AG08396 (cell line): ENCODE measurements around the gene MAPK11.
A peak's percentile ranks its signal among the peaks of the same experiment; 100 is the strongest.

Experiments used
- DNase-seq: peaks from one replicate; pipeline ENCODE4 v3.0.0; 2012; ENCODE audit warnings: low spot score, mixed read lengths

Gene MAPK11

GRCh38 chr22:50307890-50308596, 37.9 kb upstream of the MAPK11 start:
- DNase-seq, result no peak

- peak; percentile 89 for DNase-seq
Measured at GRCh38 chr22:50306753-50307749, 36.9 kb upstream of the MAPK11 start, which contains the start of gene PLXNB2. Gene PLXNB2 (minus strand): TSS chr22:50307646. CDS start chr22:50290584, 17,062 bp downstream.

GRCh38 chr22:50305923-50306566, 35.9 kb upstream of the MAPK11 start:
- peak; percentile 97 for DNase-seq

GRCh38 chr22:50305393-50305922, 35.3 kb upstream of the MAPK11 start:
- DNase-seq, result no peak

GRCh38 chr22:50304528-50305392, 34.6 kb upstream of the MAPK11 start:
- DNase-seq, result peak; percentile 52

- no peak for DNase-seq
Measured at GRCh38 chr22:50303848-50304527, 33.8 kb upstream of the MAPK11 start.

GRCh38 chr22:50303515-50303847, 33.3 kb upstream of the MAPK11 start:
- DNase-seq, result no peak

- no peak for DNase-seq
Measured at GRCh38 chr22:50302564-50302963, 32.4 kb upstream of the MAPK11 start.

GRCh38 chr22:50302041-50302541, 31.9 kb upstream of the MAPK11 start:
- peak; percentile 68 for DNase-seq

- DNase-seq, result no peak
Measured at GRCh38 chr22:50301581-50301991, 31.4 kb upstream of the MAPK11 start.

- DNase-seq, result no peak
Measured at GRCh38 chr22:50300620-50301257, 30.6 kb upstream of the MAPK11 start.

- no peak for DNase-seq
Measured at GRCh38 chr22:50299785-50300619, 29.8 kb upstream of the MAPK11 start.

GRCh38 chr22:50298937-50299784, 29.0 kb upstream of the MAPK11 start:
- DNase-seq, result peak; percentile 49

GRCh38 chr22:50298266-50298637, 28.1 kb upstream of the MAPK11 start:
- no peak for DNase-seq

GRCh38 chr22:50297510-50298265, 27.5 kb upstream of the MAPK11 start:
- DNase-seq, result no peak

- DNase-seq, result no peak
Measured at GRCh38 chr22:50296658-50297490, 26.7 kb upstream of the MAPK11 start.

GRCh38 chr22:50294319-50294656, 24.1 kb upstream of the MAPK11 start:
- no peak for DNase-seq
